ENCODE data around the gene ZC3H10.
"Not testable (repeated sequence)": the region's sequence is repeated elsewhere in the genome, so short reads cannot be mapped to it uniquely, and the experiment has no call there.

The ZC3H10 gene

GRCh38 chr12:56103066-56103711 lies 14.9 kb upstream of the ZC3H10 start:
- no peak for DNase-seq

GRCh38 chr12:56103823-56104108 lies 14.3 kb upstream of the ZC3H10 start:
- DNase-seq: no peak

- peak; percentile 100 for DNase-seq
Observed at GRCh38 chr12:56104109-56104814, 13.8 kb upstream of the ZC3H10 start, which contains the start of gene PA2G4. Gene PA2G4, plus strand, starts transcription at chr12:56104559. Its CDS starts 179 bp downstream, at chr12:56104738.

- DNase-seq: no peak
Observed at GRCh38 chr12:56104815-56105608, 13.1 kb upstream of the ZC3H10 start.

GRCh38 chr12:56105609-56105902 lies 12.5 kb upstream of the ZC3H10 start:
- no peak for DNase-seq

GRCh38 chr12:56107242-56107641 lies 10.8 kb upstream of the ZC3H10 start:
- DNase-seq: no peak

- no peak for DNase-seq
Observed at GRCh38 chr12:56110571-56110970, 7.5 kb upstream of the ZC3H10 start.

GRCh38 chr12:56114084-56114483 lies 4.0 kb upstream of the ZC3H10 start:
- no peak for DNase-seq

GRCh38 chr12:56115329-56115728 lies 2.7 kb upstream of the ZC3H10 start:
- no peak for DNase-seq

- peak; percentile 98 for DNase-seq
Observed at GRCh38 chr12:56116267-56117081, 1.6 kb upstream of the ZC3H10 start, which contains the start of gene RPL41. Gene RPL41, plus strand, starts transcription at chr12:56116633.

GRCh38 chr12:56117082-56117706 lies 872 bp upstream of the ZC3H10 start:
- DNase-seq: not testable (repeated sequence)

- peak; percentile 55 for DNase-seq
Observed at GRCh38 chr12:56118688-56119357, 757 bp downstream of the ZC3H10 start.

- peak; percentile 87 for DNase-seq
Observed at GRCh38 chr12:56119361-56119796, 1.3 kb downstream of the ZC3H10 start.

GRCh38 chr12:56120158-56120846 lies 2.2 kb downstream of the ZC3H10 start:
- no peak for DNase-seq

GRCh38 chr12:56121204-56121870 lies 3.3 kb downstream of the ZC3H10 start:
- no peak for DNase-seq

- no peak for DNase-seq
Observed at GRCh38 chr12:56122637-56123036, 4.6 kb downstream of the ZC3H10 start.

- no peak for DNase-seq
Observed at GRCh38 chr12:56124133-56124532, 6.1 kb downstream of the ZC3H10 start.

- DNase-seq: no peak
Observed at GRCh38 chr12:56126732-56127239, 8.7 kb downstream of the ZC3H10 start.

- no peak for DNase-seq
Observed at GRCh38 chr12:56127485-56127887, 9.4 kb downstream of the ZC3H10 start.

- peak; percentile 99 for DNase-seq
Observed at GRCh38 chr12:56127888-56128669, 10.0 kb downstream of the ZC3H10 start, which contains the start of gene ESYT1. Gene ESYT1, plus strand, starts transcription at chr12:56128267. Its CDS starts 53 bp downstream, at chr12:56128320.

Data from suppressor macrophage treated with lipopolysaccharide for 4 hours (primary cell).